HepG2 (cell line): ENCODE data around the gene PSEN2. TPM values are rescaled to one million over a fixed set of nuclear protein-coding genes. Genes with fewer than 3 reads are reported as not detected.
A peak's percentile ranks its signal among the peaks of the same experiment; 100 is the strongest.

Experiments
- AGO2 ChIP-seq: fragments of 200-400 bp; formaldehyde crosslinking; optimal IDR thresholded peaks from 2 replicates; pipeline ENCODE3; 2017; ENCODE audit warnings: mild to moderate bottlenecking, low read depth, low read length, moderate library complexity
- ATF7-NPFF ChIP-seq: sonication (generic); formaldehyde crosslinking; IDR thresholded peaks from 2 replicates; pipeline ENCODE4 v1.8.1; 2023; ENCODE audit warnings: mild to moderate bottlenecking, low read depth, missing genetic modification reagents, moderate library complexity
- BORCS8-MEF2B ChIP-seq: sonication (generic); formaldehyde crosslinking; IDR thresholded peaks from 2 replicates; pipeline ENCODE4 v1.8.0; 2022; ENCODE audit warnings: mild to moderate bottlenecking, missing genetic modification reagents
- DZIP1 ChIP-seq: sonication (generic); formaldehyde crosslinking; IDR thresholded peaks from 2 replicates; pipeline ENCODE4 v1.5.0; 2020; ENCODE audit warnings: mild to moderate bottlenecking, missing genetic modification reagents
- HIVEP1 ChIP-seq: sonication (generic); formaldehyde crosslinking; IDR thresholded peaks from 2 replicates; pipeline ENCODE4 v1.4.0; 2020; ENCODE audit warnings: mild to moderate bottlenecking, missing genetic modification reagents
- HNRNPLL ChIP-seq: fragments of 200-400 bp; formaldehyde crosslinking; IDR thresholded peaks from 2 replicates; pipeline ENCODE4 v1.6.1; 2017; ENCODE audit warnings: mild to moderate bottlenecking, low read depth, low read length; ENCODE audit not compliant: poor library complexity, severe bottlenecking
- KDM5B ChIP-seq: sonication (generic); formaldehyde crosslinking; IDR thresholded peaks from 2 replicates; pipeline ENCODE4 v1.4.0; 2020; ENCODE audit warnings: missing genetic modification reagents, mild to moderate bottlenecking, borderline replicate concordance
- ZFX ChIP-seq: sonication (generic); formaldehyde crosslinking; IDR thresholded peaks from 2 replicates; pipeline ENCODE4 v1.4.0; 2020; ENCODE audit warnings: mild to moderate bottlenecking, low read depth, missing genetic modification reagents, moderate library complexity
- ZNF17 ChIP-seq: sonication (generic); formaldehyde crosslinking; IDR thresholded peaks from 2 replicates; pipeline ENCODE4 v1.5.0; 2020; ENCODE audit warnings: mild to moderate bottlenecking, missing genetic modification reagents
- ZNF563 ChIP-seq: sonication (generic); formaldehyde crosslinking; IDR thresholded peaks from 2 replicates; pipeline ENCODE4 v1.8.0; 2022; ENCODE audit warnings: mild to moderate bottlenecking, moderate library complexity, missing genetic modification reagents
- ZNF687 ChIP-seq: sonication (generic); formaldehyde crosslinking; IDR thresholded peaks from 2 replicates; pipeline ENCODE4 v1.5.1; 2020; ENCODE audit warnings: mild to moderate bottlenecking, missing genetic modification reagents, moderate library complexity
- ZNF709 ChIP-seq: sonication (generic); formaldehyde crosslinking; IDR thresholded peaks from 2 replicates; pipeline ENCODE4 v1.5.0; 2020; ENCODE audit warnings: mild to moderate bottlenecking, missing genetic modification reagents
- ZNF710 ChIP-seq: sonication (generic); formaldehyde crosslinking; IDR thresholded peaks from 2 replicates; pipeline ENCODE4 v1.5.0; 2020; ENCODE audit warnings: mild to moderate bottlenecking, missing genetic modification reagents, borderline replicate concordance
- ZNF788 ChIP-seq: sonication (generic); formaldehyde crosslinking; IDR thresholded peaks from 2 replicates; pipeline ENCODE4 v1.5.0; 2020; ENCODE audit warnings: mild to moderate bottlenecking, missing genetic modification reagents, borderline replicate concordance
- polyA plus RNA-seq, 8 experiments: library from polyadenylated mRNA; depleted of rRNA in 3 of 8; stranded (reverse) in 7 of 8; unstranded in 1 of 8; fragments of >200 nt; fragmentation: Illumina TruSeq in 4 of 8; extraction: Trizol in 4 of 8; gene quantifications; 2 replicates each; pipeline versions ENCODE4 v1.2.1 to v1.2.3, GENCODE V29; 2011 to 2016; ENCODE audit warnings: low read depth in 4 of 8, missing spikeins in 1 of 8, mixed read lengths in 1 of 8; ENCODE audit not compliant: insufficient read depth in 1 of 8
- total RNA-seq, 5 experiments: library from RNA; depleted of rRNA; stranded (reverse); fragments of >200 nt; fragmentation: Illumina TruSeq; extraction: Trizol; gene quantifications; 2 replicates each; pipeline ENCODE4 v1.2.3, GENCODE V29; 2016; ENCODE audit warnings: low read depth in 1 of 5
- TF ChIP-seq, protein P1 (sequence below): sonication (generic); formaldehyde crosslinking; IDR thresholded peaks from 2 replicates; pipeline ENCODE4; 2020; ENCODE audit warnings: missing genetic modification reagents, mild to moderate bottlenecking, borderline replicate concordance

Gene PSEN2
- total and polyA plus RNA-seq, 2 of the 13 experiments (the other 11 are each of a cell fraction or from before 2014, with no cell fraction given), result 5.9 to 13.1 TPM

DNA sequence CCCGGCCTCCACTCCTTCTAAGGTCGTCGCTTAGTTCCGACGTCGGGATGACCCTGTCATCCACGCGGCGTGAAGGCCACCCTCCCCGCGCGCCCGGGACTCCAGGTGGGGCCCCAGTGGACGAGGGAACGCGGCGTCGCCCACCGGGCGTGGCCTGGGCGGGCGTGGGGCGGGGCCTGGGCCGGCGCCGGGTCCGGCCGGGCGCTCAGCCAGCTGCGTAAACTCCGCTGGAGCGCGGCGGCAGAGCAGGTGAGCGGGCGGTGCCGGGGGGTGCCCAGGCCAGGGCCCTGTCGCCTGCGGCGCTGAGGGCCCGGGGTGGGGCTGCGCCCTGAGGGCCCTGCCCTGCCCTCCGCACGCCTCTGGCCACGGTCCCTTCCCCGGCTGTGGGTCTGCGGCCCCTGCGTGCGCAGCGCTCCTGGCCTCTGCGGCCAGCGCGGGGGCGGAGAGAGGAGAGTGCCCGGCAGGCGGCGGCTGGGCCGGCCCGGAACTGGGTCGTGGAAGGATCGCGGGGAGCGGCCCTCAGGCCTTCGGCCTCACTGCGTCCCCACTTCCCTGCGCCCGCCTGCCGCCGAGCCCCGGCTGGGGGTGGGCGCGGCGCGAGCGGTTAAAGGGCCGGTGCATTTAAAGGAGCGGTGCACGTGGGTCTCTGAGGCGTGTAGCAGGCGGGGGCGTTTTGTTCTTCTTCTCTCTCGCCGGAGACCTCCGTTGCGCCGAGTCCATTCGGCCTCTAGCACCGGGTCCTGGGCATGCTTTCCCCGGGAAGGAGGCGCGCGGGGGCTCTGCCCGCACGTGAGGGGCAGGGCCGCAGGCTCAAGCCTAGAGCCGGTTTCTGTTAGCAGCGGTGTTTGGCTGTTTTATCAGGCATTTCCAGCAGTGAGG is at the start of gene PSEN2 (continued):
- TF ChIP-seq DZIP1, result no peak
- peak; percentile 87 for TF ChIP-seq ZNF687
- TF ChIP-seq ZNF17 (CRISPR knock-in tag), result 0 out of 2 replicates have a peak, but pooled peaks have one; percentile 40
- peak; percentile 58 for TF ChIP-seq AGO2
- peak; percentile 93 for TF ChIP-seq ZFX (CRISPR knock-in tag)
- TF ChIP-seq ZNF788 (CRISPR knock-in tag), result peak; percentile 49; the same call in 1 of the 2 replicates
- TF ChIP-seq KDM5B (CRISPR knock-in tag), result peak; percentile 25; the same call in 1 of the 2 replicates
- TF ChIP-seq HNRNPLL, result peak; percentile 100
- peak; percentile 52; the same call in 1 of the 2 replicates for TF ChIP-seq HIVEP1 (CRISPR knock-in tag)
- no peak for TF ChIP-seq ZNF710 (CRISPR knock-in tag)
- TF ChIP-seq ZNF709 (CRISPR knock-in tag), result no peak
- TF ChIP-seq, protein P1, sequence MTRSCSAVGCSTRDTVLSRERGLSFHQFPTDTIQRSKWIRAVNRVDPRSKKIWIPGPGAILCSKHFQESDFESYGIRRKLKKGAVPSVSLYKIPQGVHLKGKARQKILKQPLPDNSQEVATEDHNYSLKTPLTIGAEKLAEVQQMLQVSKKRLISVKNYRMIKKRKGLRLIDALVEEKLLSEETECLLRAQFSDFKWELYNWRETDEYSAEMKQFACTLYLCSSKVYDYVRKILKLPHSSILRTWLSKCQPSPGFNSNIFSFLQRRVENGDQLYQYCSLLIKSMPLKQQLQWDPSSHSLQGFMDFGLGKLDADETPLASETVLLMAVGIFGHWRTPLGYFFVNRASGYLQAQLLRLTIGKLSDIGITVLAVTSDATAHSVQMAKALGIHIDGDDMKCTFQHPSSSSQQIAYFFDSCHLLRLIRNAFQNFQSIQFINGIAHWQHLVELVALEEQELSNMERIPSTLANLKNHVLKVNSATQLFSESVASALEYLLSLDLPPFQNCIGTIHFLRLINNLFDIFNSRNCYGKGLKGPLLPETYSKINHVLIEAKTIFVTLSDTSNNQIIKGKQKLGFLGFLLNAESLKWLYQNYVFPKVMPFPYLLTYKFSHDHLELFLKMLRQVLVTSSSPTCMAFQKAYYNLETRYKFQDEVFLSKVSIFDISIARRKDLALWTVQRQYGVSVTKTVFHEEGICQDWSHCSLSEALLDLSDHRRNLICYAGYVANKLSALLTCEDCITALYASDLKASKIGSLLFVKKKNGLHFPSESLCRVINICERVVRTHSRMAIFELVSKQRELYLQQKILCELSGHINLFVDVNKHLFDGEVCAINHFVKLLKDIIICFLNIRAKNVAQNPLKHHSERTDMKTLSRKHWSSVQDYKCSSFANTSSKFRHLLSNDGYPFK (CRISPR knock-in tag), result 0 out of 2 replicates have a peak, but pooled peaks have one; percentile 27
- TF ChIP-seq BORCS8-MEF2B, result peak; percentile 44; the same call in 1 of the 2 replicates
- TF ChIP-seq ZNF563 (CRISPR knock-in tag), result peak; percentile 54
- TF ChIP-seq ATF7-NPFF (CRISPR knock-in tag), result peak; percentile 75; the same call in 1 of the 2 replicates
